ENCODE data around the gene KNCN.

DNA sequence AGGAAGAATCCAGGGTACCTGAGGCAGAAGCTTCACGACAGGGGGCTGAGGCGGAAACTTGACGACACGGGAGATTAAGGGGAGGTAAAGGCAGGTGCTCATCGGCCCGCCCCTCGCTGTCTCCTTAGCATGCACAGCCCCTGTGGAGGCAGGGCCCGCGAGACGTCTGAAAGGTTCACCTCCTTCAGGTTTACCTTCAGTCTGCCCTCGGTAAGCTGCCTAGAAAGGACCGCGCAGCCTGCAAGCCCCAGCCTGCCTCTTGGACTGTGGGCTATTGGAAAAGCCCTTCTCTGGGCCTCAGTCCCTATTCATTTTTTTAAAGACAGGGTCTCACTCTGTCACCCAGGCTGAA lies 28.5 kb downstream of the KNCN start:
- TF ChIP-seq CTCF (IDR thresholded peaks at IDR 0.05; ENCODE audit: low read length) (no peak), EZH2 (optimal IDR thresholded peaks at IDR 0.05; ENCODE audit: low read depth, low read length) (no peak), EZH2phosphoT487 (IDR thresholded peaks at IDR 0.05; ENCODE audit: low read length) (no peak)
